Stimulated activated CD8-positive, alpha-beta memory T cell treated with anti-CD3 and anti-CD28 coated beads, Interleukin-4, amount 100 ng/mL, for 48 hours (primary cell): Measurements from ENCODE around the gene LRP6.
"Not testable (repeated sequence)": the region's sequence is repeated elsewhere in the genome, so short reads cannot be mapped to it uniquely, and the experiment has no call there.

Source experiments
- DNase-seq: peaks from one replicate; pipeline ENCODE4 v3.0.0-alpha.2; 2020

The LRP6 gene

DNA sequence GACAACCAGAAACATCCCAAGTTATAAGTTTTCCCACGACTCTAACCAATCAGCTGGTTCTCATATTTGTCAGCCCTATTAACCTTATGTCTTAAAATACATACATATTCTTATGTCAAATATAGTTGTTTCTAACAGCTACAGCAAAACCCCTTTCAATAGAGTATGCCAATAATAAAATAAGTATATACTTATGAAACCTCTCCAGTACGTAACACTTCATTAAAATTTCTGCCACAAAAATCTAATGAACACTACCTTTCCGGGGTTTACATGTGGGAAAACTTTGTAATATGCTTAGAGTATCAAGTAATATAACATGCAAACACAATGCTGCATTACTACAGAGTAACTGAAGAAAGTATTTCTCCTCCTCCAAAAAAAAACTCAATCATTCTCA is 1.8 kb downstream of the LRP6 start:
- DNase-seq, result no peak

DNA sequence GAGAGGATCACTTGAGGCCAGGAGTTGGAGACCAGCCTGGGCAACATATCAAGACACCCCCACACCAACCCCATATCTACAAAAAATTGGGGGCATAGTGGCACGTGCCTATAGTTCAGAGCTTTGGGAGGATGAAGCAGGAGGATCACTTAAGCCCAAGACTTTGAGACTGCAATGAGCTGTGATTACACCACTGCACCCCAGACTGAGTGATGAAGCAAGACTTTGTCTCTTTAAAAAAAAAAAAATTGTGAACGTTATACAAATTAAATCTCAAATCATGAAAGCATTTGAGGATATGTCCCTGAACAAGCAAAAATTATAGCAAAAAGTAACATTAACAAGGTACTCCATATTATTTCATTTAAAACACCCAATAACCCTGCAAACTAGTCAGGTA is 2.9 kb downstream of the LRP6 start:
- no peak for DNase-seq

DNA sequence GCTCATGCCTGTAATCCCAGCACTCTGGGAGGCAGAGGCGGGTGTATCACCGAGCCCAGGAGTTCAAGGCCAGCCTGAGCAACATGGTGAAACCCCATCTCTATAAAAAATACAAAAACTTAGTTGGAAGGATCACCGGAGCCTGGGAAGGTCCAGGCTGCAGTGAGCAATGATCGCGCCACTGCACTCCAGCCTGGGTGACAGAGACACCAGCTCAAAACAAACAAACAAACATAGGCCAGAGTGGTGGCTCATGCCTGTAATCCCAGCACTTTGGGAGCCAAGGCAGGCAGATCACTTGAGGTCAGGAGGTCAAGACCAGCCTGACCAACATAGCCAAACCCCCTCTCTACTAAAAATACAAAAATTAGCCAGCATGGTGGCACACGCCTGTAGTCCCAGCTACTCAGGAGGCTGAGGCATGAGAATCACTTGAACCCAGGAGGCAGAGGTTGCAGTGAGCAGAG is 10.5 kb downstream of the LRP6 start:
- not testable (repeated sequence) for DNase-seq

DNA sequence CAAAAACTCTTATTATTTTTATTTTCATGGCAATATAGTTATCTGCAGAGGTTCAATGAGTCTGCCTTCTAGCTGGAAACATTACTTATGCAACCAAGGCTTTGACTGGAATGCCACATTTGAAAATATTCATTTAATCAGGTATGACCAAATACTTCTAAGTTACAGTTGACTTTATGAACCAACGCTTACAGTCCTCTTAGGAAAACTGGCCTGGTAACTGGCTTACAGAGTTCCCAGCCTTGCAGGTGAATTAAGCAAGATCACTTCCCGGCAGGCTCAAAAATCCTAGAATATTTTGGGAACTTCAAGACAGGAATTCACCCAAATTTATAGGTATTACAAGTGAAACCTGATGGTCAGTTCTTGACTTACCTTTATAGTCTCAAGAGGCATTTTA is 12.3 kb downstream of the LRP6 start:
- no peak for DNase-seq

DNA sequence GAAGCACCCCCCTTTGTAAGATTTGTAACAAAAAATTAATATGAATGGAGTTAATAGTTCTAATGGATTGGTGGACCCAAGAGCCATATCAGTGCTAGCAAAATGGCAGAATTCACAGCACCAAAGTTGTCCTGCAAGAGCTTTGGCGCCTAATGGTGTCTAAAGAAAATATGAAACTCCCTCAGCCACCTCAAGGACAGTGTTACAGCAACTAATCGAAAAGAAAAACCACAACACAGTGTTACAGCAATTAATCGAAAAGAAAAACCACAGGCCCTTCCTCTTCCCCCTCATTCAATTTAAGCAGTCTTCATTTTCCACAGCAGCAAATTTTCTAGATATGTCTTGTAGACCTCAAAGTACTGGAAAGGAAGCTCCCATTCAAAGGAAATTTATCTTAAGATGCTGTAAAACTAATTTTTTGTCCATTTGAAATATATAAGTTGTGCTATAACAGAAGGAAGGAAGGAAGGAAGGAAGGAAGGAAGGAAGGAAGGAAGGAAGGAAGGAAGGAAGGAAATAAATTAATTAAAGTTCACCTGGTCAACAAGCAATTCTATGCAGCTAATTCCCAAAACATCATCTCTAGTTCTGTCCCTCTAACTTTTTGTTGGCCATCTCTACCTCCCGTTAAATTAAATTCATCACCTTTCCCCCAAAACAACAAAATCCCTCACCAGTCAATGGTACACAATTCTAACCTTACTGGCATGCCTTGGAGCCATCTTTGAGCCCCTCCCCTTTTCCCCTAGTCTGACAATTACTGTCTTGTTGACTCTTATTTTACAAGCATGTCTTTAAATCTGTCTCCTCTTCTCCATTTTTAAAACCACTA is 17.4 kb downstream of the LRP6 start:
- no peak for DNase-seq

DNA sequence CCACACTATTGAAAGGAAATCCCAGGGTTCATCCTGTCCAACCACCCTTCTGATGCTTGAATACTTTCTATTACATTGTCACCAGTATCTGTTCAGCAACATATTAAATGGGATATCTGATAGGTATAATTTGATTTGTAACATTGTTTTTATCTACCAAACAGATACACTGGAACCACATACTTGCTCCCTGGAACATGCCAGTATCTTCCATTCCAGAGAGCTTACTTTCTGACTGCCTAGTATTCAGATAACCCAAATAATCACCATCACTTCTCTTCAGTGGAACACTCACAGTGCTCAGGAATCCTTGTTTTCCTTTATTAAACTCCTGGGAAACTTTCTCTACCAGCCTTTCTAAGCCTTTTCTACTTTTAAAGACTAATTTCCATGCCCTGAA is 19.3 kb downstream of the LRP6 start:
- DNase-seq, result no peak

DNA sequence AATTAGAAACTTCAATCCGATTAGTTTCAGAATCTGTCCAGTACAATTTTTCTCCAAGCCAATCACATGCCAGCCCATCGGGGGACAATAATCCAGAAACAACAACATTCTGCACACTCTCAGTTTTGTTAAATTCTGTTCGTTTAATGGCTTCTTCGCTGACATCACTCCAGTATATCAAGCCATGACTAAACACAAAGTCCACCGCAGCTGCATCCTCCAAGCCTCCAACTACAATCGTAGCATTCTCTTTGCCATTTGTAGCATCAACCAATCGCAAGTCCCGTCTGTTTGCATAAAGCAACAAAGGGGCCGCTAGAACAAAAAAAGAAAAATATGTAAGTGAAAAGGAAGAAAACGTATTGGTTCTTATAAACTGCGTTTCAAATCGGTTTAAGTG is 22.5 kb downstream of the LRP6 start:
- no peak for DNase-seq

DNA sequence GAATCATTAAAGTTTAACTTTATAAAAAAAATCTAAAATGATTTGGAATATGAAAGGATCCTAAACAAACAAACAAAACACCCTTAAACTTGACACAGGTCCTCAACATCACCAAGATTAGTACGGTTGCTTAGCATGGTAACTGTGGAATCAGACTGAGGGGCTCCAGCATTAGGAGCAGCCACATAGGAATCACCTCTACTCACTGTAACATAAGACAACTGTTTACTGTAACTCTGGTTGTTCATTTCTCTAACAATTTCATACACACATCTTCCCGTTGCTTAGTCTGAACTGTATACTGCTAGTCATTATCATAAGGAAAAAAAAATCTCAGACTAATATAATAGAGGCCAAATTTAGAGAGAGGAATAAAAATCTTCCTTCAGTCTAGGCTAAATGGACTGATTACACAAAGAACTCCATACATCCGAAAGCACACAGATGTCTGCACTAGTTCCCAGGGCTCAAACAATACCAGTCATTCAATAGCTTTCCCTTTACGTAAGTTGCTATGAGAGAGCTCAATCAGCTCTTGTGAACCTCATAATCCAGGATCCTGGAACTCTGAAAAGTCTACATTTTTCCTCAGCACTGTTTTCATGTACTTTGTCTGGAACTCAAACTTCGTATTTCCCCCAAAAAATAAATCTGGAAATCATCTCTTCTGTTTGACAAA is 26.0 kb downstream of the LRP6 start:
- no peak for DNase-seq

DNA sequence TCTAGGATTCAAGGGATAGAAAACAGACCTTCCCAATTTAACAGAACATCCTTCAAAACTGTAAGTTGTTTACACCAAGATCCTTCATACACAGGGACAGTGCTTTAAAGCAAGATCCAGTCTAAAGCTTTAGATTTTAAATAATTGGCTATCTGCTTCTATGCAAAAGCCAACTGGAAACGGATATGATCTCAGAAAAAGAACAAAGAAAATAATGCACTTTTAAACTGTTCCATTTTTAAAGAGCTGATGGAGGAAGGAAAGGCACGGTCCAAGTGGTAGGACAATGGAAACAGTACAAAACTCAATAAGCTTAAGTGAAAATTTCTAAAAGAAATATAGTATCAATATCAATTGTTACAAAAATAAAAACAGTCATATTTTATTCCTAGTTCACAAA is 27.7 kb downstream of the LRP6 start:
- DNase-seq, result no peak

DNA sequence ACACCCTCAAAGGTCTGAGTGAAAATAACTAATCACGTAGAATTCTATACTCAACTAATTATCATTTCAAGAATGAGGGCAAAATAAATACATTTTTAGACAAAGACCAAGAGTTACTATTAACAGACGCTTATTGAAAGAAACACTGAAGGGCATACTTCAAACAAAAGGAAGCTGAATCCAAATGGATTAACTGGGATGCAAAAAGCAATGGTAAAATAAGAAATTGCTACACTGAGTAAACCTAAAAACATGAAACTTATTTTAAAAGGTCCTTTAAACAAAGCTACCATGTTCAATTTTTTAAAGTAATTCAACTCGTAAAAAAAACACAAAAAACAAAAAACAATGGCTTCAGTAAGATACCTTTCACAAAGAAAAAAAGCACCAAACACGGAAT is 28.2 kb downstream of the LRP6 start:
- no peak for DNase-seq

DNA sequence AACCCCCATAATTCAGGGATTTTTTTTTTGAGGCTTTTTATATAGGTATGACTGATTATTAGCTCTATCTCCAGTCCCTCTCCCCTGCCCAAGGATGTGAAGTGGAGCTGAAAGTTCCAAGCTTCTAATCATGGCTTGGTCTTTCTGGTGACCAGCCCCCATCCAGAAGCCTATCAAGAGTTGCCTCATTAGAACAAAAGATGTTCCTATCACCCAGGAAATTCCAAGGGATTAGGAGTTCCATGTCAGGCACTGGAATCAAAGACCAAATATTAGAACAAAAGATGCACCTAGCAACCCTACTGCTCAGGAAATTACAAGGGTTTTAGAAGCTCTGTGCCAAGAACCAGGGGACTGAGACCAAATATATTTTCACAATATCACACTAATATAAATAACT is 29.9 kb downstream of the LRP6 start:
- no peak for DNase-seq

DNA sequence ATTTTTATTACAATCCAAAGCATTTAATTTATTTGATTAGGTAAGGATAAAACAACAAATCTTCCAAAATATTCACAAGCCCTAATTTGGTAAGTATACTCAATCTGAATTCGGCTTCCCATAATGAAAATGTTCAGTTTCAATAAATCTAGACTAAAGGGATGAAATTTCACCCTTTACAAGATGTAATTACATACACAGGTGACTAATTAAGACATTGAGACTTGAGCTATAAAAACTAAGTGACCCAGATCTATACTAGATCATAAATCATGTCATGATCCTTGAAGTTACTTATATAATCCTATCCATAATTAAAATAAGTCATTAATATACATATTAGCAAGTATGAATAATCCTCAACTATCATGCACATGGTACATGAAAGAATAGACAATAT is 36.6 kb downstream of the LRP6 start:
- no peak for DNase-seq

DNA sequence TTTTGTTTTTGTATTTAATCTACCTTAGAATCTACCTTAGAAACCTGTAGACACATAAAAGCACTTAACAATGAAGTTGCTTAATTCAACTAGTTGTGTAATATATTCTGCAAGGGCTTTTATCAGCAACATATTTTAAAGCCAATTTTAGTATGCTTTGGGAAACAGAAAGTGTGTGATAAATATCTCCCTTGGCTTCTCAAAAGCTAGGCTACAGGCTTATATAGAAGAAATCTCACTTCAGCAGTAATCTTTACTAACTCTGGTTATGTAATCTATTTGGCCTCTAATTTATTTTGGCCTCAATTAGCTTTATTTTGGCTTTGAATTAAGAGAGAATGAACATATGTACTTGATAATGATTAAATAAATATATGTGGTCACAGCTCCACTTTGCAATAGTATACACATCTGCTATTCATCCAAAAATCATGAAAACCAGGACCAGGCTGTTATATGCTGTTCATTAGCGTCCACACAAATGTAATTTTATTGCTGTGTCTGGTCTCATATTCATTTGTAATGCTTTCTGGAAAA is 37.2 kb downstream of the LRP6 start:
- no peak for DNase-seq

DNA sequence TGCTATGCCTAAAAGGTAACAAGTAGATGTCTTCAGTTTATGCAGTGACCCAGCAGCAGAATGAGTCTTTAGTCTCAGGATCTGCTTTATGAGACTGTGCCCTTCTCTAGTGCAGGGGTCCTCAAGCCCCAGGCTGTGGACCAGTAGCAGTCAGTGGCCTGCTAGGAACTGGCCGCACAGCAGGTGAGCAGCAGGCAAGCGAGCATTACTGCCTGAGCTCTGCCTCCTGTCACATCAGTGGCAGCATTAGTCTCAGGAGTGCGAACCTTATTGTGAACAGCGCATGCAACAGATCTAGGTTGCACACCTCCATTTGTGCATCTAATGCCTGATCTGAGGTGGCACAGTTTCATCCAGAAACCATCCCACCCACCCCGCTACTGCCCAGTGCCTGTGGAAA is 38.4 kb downstream of the LRP6 start:
- DNase-seq, result no peak

DNA sequence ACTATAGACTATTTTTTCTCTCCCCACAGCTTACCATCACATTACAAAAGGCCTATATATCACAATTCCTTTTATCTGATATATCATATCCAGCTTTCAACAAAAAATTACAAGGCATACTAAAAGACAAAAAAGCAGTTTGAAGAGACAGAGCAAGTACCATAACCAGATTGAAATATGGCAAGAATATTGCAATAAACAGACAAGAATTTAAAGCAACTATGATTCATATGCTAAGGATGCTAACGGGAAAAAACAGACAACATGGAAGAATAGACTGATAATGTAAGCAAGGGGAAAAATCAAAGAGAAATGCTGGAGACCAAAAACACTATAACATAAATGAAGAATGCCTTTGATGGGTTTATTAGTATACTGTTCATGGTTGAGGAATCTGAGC is 40.7 kb downstream of the LRP6 start:
- no peak for DNase-seq

DNA sequence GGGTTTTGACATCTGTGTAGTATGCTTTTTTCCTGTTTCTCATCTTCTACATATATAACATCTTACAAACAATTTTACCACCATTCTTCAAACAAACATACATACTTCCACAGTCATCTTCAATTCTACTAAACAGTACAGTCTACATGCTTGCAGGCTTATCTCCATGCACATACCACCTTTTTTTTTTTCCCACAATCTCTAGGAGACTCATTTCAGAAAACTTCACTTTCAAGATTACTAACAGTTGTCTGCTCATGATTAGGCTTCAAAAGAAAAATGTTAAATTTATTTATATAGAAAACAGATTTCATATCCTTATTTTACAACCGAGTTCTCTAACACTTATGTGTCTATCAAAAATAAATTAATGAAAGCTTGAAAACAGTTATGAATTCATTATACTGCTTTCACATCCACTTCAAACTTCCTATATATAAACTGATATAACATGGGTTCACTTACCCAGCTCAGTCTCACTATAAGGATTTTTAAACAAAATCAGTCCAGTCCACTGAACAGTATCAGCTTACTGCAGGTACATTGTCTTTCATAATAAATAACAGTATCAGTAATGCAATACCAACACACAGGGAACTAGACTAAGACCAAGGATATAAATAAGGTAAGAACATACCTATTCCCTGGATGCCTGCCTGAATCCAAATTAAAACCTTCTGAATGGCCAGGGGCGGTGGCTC is 42.5 kb downstream of the LRP6 start:
- DNase-seq, result no peak

DNA sequence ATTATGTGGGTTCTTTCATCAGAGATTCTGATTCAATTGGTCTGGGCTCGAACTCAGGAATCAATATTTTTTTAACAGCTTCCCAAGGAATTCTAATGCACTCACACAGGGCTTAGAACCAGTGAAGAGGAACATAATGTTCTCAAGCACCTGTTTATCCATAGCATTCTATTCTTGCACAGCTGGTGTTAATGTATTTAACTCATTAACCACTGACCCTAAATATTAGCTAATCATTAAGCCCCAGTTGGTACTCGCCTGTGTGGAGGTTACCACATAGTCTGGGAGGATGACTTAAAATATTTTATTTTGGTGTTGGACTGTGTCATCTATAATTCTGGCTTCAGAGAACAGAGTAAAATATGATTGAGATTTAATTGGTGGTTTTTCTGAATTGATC is 45.3 kb downstream of the LRP6 start:
- DNase-seq, result no peak

DNA sequence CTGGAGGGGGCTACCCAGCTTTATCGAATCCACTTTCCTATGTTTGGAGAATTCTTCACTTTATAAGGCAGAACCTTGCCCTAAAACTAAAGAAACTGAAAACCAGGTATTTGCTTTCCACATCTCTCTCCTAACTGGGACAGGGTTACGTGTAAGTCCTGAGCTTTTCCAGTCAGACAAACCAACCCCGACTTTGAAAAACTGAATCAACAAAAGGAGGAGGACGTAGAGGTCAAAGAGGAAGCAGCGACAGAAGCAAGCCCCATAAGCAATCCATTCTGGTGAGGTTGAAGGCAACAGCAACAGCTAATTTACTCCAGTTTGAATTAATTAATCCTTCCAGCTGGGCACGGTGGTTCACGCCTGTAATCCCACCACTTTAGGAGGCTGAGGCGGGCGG is 47.2 kb downstream of the LRP6 start:
- no peak for DNase-seq

DNA sequence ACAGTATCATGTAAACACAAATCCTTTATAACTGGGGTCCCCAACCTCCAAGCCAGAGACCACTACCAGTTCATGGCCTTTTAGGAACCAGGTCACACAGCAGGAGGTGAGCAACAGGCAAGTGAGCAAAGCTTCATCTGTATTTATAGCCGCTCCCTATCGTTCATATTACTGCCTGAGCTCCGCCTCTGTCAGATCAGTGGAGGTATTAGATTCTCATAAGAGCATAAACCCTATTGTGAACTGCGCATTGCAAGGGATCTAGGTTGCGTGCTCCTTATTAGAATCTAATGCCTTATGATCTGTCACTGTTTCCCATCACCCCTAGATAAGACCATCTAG is 49.9 kb downstream of the LRP6 start:
- no peak for DNase-seq

DNA sequence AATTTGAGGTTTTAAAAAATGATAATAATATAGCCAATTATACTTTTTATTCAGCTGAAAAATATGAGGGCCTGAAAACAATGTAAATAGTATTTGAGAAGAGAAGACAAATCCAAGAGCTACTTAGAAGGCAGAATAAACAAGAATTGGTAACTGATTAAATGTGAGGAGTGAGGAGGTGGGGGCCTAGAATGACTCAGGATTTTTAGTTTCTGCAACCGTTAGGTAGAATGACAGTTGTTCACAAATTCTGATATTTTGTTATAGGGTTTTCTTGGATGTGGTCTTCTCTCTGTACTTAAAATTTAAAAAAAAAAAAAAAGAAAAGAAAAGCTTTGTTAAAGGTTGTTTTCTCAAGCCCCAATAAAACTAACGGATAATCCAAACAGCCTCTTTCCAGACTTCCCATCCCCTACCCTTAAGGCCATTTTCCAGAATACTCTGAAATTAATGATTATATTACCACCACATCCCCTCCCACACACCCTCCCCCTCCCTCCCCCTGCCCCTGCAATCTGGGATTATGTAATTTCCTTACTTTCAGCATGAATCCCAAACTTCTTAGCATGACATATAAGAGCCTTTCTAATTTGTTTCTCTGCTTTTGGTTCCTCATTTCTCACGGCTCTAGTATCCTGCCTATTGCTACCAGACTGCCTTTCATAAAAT is 50.4 kb downstream of the LRP6 start:
- no peak for DNase-seq

DNA sequence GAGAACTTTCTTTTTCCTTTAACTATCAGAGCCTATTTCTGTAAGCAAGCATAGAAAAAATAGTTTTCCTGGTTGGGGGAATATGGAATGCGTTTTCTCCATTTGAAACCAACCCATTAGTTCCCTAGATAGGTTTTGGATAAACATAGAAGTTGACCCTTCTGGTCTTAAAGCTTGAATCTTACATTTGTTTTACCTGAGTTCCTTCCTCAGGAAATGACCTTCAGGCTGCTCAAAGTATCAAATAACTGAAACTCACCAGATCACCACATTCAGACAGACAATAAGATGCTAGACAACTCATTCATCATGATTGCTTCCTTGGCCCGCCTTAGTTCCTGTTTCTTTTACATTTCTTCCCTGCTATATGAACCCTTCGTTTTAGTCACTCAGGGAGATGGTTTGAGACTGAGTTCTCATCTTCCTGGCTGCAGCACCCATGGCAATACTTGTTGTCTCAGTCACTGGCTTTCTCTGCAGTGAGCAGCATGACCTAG is 52.2 kb downstream of the LRP6 start:
- no peak for DNase-seq

DNA sequence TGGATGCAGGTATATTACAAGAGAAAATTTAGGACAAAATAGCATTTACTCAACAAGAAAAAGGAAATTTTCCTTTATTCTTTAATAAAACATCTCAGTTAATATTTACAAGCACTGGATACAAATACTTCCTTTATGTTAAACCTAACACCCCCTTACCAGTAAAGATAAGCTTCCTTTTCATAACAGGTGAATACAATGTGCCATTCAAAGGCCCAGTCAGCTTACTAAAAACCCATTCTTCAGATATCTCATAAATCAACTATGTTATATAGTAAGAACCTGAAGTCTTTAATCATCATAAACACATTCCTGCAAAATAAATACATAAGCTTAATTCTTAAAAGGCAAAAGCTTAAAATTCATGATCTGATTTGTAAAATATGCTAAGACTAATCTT is 52.6 kb downstream of the LRP6 start:
- DNase-seq, result no peak

DNA sequence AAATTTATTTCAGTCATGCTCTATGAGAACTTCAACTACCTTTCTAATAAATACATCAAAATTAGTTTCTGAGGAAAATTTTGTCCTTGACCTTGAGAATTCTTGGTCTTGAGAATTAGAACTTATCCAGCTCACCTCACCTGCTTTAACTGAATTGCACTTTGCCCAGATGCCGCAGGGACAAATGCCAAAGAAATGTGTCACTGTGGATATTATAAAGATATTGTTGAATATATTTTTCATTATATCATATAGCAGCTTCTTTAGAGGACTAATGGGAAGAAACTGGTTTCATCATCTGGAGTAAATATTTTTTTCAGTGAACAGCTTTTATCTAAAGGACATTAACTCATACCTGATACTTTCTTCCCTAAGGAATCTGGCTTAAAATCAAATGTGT is 54.1 kb downstream of the LRP6 start:
- DNase-seq, result no peak
